HepG2 (cell line): ENCODE data around the gene TTC31.

Experiments
- FOSL1 ChIP-seq: sonication (generic); formaldehyde crosslinking; IDR thresholded peaks from 2 replicates; pipeline ENCODE4 v1.9.0; 2021; ENCODE audit warnings: missing genetic modification reagents, borderline replicate concordance
- POLR2AphosphoS5 ChIP-seq: IDR thresholded peaks from 2 replicates; pipeline ENCODE4 v1.6.1; 2012; ENCODE audit warnings: low read depth, low read length
- RAD21 ChIP-seq: fragments of 450-650 bp; formaldehyde crosslinking; IDR thresholded peaks from 2 replicates; pipeline ENCODE4 v1.5.0; 2020; ENCODE audit warnings: mild to moderate bottlenecking
- TF ChIP-seq, protein P1 (sequence below): sonication (generic); formaldehyde crosslinking; IDR thresholded peaks from 2 replicates; pipeline ENCODE4 v1.5.0; 2020; ENCODE audit warnings: mild to moderate bottlenecking, missing genetic modification reagents, moderate library complexity
- TF ChIP-seq, protein P2 (sequence below): sonication (generic); formaldehyde crosslinking; IDR thresholded peaks from 2 replicates; pipeline ENCODE4 v1.4.0; 2020; ENCODE audit warnings: missing genetic modification reagents
- TF ChIP-seq, protein P3 (sequence below): fragments of 450-650 bp; IDR thresholded peaks from 2 replicates; pipeline ENCODE4 v1.6.1; 2016
- TF ChIP-seq, protein P4 (sequence below): sonication (generic); formaldehyde crosslinking; IDR thresholded peaks from 2 replicates; pipeline ENCODE4 v1.4.0; 2020; ENCODE audit warnings: missing genetic modification reagents

DNA sequence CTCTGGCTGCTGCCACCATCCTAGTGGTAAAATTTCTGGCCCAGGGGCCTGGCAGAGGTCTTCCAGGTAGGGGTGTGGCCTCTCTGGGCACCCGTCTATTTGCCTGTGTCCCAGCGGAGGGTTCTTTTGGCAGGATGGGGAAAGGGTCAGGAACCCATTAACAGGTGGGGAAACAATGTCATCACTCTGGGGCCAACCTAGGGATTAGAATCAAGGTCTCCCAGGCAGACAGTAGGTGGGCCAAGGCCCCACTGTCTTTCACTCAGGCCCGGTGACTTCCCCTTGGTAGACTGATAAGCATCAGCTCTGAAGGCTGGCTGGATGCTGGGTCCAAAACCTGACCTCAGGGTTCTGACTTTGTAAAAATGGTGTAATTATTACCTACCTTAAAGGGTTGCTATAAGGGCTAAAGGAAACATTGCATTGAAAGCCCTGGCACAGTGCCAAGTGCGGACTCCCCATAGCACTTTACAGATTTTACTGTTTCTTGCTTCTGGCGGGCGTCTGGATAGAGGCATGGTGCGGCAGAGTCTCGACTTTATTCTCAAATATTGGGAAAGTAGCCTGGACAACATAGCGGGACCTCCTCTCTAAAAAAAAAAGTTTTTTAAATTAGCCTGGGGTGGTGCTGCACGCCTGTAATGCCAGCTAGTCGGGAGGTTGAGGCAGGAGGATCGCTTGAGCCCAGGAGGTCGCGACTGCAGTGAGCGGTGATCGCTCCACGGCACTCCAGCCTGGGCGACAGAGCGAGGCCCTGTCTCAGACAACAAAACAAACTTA lies 14.3 kb downstream of the TTC31 start:
- TF ChIP-seq, protein P1, sequence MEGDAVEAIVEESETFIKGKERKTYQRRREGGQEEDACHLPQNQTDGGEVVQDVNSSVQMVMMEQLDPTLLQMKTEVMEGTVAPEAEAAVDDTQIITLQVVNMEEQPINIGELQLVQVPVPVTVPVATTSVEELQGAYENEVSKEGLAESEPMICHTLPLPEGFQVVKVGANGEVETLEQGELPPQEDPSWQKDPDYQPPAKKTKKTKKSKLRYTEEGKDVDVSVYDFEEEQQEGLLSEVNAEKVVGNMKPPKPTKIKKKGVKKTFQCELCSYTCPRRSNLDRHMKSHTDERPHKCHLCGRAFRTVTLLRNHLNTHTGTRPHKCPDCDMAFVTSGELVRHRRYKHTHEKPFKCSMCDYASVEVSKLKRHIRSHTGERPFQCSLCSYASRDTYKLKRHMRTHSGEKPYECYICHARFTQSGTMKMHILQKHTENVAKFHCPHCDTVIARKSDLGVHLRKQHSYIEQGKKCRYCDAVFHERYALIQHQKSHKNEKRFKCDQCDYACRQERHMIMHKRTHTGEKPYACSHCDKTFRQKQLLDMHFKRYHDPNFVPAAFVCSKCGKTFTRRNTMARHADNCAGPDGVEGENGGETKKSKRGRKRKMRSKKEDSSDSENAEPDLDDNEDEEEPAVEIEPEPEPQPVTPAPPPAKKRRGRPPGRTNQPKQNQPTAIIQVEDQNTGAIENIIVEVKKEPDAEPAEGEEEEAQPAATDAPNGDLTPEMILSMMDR (CRISPR knock-in tag): no peak
- TF ChIP-seq FOSL1 (CRISPR knock-in tag) (no peak), POLR2AphosphoS5 (no peak; the same call in 1 of the 2 replicates), RAD21 (CRISPR knock-in tag) (peak; percentile 7; the same call in 1 of the 2 replicates)
- TF ChIP-seq, protein P2, sequence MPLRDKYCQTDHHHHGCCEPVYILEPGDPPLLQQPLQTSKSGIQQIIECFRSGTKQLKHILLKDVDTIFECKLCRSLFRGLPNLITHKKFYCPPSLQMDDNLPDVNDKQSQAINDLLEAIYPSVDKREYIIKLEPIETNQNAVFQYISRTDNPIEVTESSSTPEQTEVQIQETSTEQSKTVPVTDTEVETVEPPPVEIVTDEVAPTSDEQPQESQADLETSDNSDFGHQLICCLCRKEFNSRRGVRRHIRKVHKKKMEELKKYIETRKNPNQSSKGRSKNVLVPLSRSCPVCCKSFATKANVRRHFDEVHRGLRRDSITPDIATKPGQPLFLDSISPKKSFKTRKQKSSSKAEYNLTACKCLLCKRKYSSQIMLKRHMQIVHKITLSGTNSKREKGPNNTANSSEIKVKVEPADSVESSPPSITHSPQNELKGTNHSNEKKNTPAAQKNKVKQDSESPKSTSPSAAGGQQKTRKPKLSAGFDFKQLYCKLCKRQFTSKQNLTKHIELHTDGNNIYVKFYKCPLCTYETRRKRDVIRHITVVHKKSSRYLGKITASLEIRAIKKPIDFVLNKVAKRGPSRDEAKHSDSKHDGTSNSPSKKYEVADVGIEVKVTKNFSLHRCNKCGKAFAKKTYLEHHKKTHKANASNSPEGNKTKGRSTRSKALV (CRISPR knock-in tag): no peak
- TF ChIP-seq, protein P3, sequence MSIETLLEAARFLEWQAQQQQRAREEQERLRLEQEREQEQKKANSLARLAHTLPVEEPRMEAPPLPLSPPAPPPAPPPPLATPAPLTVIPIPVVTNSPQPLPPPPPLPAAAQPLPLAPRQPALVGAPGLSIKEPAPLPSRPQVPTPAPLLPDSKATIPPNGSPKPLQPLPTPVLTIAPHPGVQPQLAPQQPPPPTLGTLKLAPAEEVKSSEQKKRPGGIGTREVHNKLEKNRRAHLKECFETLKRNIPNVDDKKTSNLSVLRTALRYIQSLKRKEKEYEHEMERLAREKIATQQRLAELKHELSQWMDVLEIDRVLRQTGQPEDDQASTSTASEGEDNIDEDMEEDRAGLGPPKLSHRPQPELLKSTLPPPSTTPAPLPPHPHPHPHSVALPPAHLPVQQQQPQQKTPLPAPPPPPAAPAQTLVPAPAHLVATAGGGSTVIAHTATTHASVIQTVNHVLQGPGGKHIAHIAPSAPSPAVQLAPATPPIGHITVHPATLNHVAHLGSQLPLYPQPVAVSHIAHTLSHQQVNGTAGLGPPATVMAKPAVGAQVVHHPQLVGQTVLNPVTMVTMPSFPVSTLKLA: no peak
- TF ChIP-seq, protein P4, sequence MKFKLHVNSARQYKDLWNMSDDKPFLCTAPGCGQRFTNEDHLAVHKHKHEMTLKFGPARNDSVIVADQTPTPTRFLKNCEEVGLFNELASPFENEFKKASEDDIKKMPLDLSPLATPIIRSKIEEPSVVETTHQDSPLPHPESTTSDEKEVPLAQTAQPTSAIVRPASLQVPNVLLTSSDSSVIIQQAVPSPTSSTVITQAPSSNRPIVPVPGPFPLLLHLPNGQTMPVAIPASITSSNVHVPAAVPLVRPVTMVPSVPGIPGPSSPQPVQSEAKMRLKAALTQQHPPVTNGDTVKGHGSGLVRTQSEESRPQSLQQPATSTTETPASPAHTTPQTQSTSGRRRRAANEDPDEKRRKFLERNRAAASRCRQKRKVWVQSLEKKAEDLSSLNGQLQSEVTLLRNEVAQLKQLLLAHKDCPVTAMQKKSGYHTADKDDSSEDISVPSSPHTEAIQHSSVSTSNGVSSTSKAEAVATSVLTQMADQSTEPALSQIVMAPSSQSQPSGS (CRISPR knock-in tag): peak; percentile 31; the same call in 1 of the 2 replicates
